ENCODE data around the gene JOSD1.

DNA sequence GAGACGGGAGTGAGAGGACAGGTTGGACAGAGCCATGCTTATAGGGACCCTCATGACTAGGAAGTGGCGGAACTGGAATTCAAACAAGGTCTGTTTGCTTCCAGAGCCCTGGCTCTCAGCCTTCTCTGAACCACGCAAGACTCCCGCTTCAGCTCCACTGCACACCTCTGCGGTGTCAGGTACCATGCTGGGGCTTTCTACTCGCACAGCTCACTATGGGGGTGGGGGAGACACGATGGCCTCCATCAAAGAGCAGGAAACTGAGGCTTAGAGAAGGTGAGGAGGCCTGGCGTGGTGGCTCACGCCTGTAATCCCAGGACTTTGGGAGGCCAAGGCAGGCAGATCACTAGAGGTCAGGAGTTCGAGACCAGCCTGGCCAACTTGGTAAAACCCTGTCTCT lies 40.8 kb upstream of the JOSD1 start:
- no peak for TF ChIP-seq EP300 (IDR thresholded peaks at IDR 0.05)
- TF ChIP-seq CTCF (IDR thresholded peaks at IDR 0.05) = no peak
- TF ChIP-seq POLR2A (IDR thresholded peaks at IDR 0.05) = no peak
- no peak for TF ChIP-seq POLR2AphosphoS5 (IDR thresholded peaks at IDR 0.05)

Measured in gastroesophageal sphincter (tissue), 3 donors.